ENCODE data around the gene GBP6.

GBP6 gene

GRCh38 chr1:89382479-89382878, 18.6 kb downstream of the GBP6 start:
- ATAC-seq = no peak
- TF ChIP-seq CSRNP3 (CRISPR knock-in tag; IDR thresholded peaks at IDR 0.05) = no peak
- TF ChIP-seq TCF4 (CRISPR knock-in tag; IDR thresholded peaks at IDR 0.05; ENCODE audit: borderline replicate concordance) = no peak
- TF ChIP-seq CSDC2 (CRISPR knock-in tag; IDR thresholded peaks at IDR 0.05) = no peak
- TF ChIP-seq POU6F1 (CRISPR knock-in tag; IDR thresholded peaks at IDR 0.05; ENCODE audit: borderline replicate concordance, low read depth) = no peak
- TF ChIP-seq ESRRG (CRISPR knock-in tag; IDR thresholded peaks at IDR 0.05) = no peak
- TF ChIP-seq PPARA (CRISPR knock-in tag; IDR thresholded peaks at IDR 0.05; ENCODE audit: borderline replicate concordance) = no peak
- no peak for TF ChIP-seq ZNF565 (CRISPR knock-in tag; conservative IDR thresholded peaks at IDR 0.05; ENCODE audit: low read depth)
- TF ChIP-seq ZNF70 (CRISPR knock-in tag; IDR thresholded peaks at IDR 0.05) = no peak
- no peak for TF ChIP-seq SNAI2 (CRISPR knock-in tag; IDR thresholded peaks at IDR 0.05)
- TF ChIP-seq, protein P1, sequence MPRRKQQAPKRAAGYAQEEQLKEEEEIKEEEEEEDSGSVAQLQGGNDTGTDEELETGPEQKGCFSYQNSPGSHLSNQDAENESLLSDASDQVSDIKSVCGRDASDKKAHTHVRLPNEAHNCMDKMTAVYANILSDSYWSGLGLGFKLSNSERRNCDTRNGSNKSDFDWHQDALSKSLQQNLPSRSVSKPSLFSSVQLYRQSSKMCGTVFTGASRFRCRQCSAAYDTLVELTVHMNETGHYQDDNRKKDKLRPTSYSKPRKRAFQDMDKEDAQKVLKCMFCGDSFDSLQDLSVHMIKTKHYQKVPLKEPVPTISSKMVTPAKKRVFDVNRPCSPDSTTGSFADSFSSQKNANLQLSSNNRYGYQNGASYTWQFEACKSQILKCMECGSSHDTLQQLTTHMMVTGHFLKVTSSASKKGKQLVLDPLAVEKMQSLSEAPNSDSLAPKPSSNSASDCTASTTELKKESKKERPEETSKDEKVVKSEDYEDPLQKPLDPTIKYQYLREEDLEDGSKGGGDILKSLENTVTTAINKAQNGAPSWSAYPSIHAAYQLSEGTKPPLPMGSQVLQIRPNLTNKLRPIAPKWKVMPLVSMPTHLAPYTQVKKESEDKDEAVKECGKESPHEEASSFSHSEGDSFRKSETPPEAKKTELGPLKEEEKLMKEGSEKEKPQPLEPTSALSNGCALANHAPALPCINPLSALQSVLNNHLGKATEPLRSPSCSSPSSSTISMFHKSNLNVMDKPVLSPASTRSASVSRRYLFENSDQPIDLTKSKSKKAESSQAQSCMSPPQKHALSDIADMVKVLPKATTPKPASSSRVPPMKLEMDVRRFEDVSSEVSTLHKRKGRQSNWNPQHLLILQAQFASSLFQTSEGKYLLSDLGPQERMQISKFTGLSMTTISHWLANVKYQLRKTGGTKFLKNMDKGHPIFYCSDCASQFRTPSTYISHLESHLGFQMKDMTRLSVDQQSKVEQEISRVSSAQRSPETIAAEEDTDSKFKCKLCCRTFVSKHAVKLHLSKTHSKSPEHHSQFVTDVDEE (CRISPR knock-in tag; IDR thresholded peaks at IDR 0.05) = no peak
- no peak for TF ChIP-seq ZNF8 (CRISPR knock-in tag; IDR thresholded peaks at IDR 0.05)

GRCh38 chr1:89383185-89383584, 19.3 kb downstream of the GBP6 start:
- no peak for TF ChIP-seq GLIS3 (CRISPR knock-in tag; IDR thresholded peaks at IDR 0.05)
- no peak for TF ChIP-seq ZC3H10 (CRISPR knock-in tag; IDR thresholded peaks at IDR 0.05)
- no peak for TF ChIP-seq SNAI2 (CRISPR knock-in tag; IDR thresholded peaks at IDR 0.05)
- no peak for TF ChIP-seq ESRRG (CRISPR knock-in tag; IDR thresholded peaks at IDR 0.05)
- TF ChIP-seq PPARA (CRISPR knock-in tag; IDR thresholded peaks at IDR 0.05; ENCODE audit: borderline replicate concordance) = no peak
- no peak for TF ChIP-seq TOX (CRISPR knock-in tag; IDR thresholded peaks at IDR 0.05; ENCODE audit: borderline replicate concordance)
- TF ChIP-seq, protein P2, sequence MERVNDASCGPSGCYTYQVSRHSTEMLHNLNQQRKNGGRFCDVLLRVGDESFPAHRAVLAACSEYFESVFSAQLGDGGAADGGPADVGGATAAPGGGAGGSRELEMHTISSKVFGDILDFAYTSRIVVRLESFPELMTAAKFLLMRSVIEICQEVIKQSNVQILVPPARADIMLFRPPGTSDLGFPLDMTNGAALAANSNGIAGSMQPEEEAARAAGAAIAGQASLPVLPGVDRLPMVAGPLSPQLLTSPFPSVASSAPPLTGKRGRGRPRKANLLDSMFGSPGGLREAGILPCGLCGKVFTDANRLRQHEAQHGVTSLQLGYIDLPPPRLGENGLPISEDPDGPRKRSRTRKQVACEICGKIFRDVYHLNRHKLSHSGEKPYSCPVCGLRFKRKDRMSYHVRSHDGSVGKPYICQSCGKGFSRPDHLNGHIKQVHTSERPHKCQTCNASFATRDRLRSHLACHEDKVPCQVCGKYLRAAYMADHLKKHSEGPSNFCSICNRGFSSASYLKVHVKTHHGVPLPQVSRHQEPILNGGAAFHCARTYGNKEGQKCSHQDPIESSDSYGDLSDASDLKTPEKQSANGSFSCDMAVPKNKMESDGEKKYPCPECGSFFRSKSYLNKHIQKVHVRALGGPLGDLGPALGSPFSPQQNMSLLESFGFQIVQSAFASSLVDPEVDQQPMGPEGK (CRISPR knock-in tag; IDR thresholded peaks at IDR 0.05; ENCODE audit: borderline replicate concordance) = no peak
- ATAC-seq = no peak

GRCh38 chr1:89390707-89391106, 26.8 kb downstream of the GBP6 start:
- no peak for TF ChIP-seq OSR1 (CRISPR knock-in tag; IDR thresholded peaks at IDR 0.05)
- no peak for TF ChIP-seq SNAI2 (CRISPR knock-in tag; IDR thresholded peaks at IDR 0.05)
- TF ChIP-seq ZNF8 (CRISPR knock-in tag; IDR thresholded peaks at IDR 0.05) = no peak
- TF ChIP-seq ZNF70 (CRISPR knock-in tag; IDR thresholded peaks at IDR 0.05) = no peak
- TF ChIP-seq RARB (CRISPR knock-in tag; IDR thresholded peaks at IDR 0.05) = no peak
- TF ChIP-seq GLIS3 (CRISPR knock-in tag; IDR thresholded peaks at IDR 0.05) = no peak
- no peak for TF ChIP-seq CSRNP3 (CRISPR knock-in tag; IDR thresholded peaks at IDR 0.05)
- no peak for TF ChIP-seq CSDC2 (CRISPR knock-in tag; IDR thresholded peaks at IDR 0.05)
- TF ChIP-seq ARNTL (CRISPR knock-in tag; IDR thresholded peaks at IDR 0.05; ENCODE audit: borderline replicate concordance, low read depth) = no peak
- TF ChIP-seq CREB5 (CRISPR knock-in tag; IDR thresholded peaks at IDR 0.05; ENCODE audit: low read depth) = no peak
- TF ChIP-seq ISL1 (CRISPR knock-in tag; IDR thresholded peaks at IDR 0.05) = no peak
- TF ChIP-seq ZFP30 (CRISPR knock-in tag; IDR thresholded peaks at IDR 0.05) = no peak
- no peak for TF ChIP-seq BACH2 (CRISPR knock-in tag; IDR thresholded peaks at IDR 0.05; ENCODE audit: borderline replicate concordance)
- no peak for TF ChIP-seq ESRRG (CRISPR knock-in tag; IDR thresholded peaks at IDR 0.05)
- no peak for TF ChIP-seq PPARA (CRISPR knock-in tag; IDR thresholded peaks at IDR 0.05; ENCODE audit: borderline replicate concordance)
- TF ChIP-seq ZNF565 (CRISPR knock-in tag; conservative IDR thresholded peaks at IDR 0.05; ENCODE audit: low read depth) = no peak
- no peak for TF ChIP-seq TOX (CRISPR knock-in tag; IDR thresholded peaks at IDR 0.05; ENCODE audit: borderline replicate concordance)
- no peak for ATAC-seq
